ENCODE results near the gene PACRG. TPM values are rescaled to one million over a fixed set of nuclear protein-coding genes. Genes with fewer than 3 reads are reported as not detected.

Gene PACRG
- total RNA-seq, 2 experiments from 2014 or later, result 0.66 to 0.81 TPM

- Mint-ChIP-seq H3K27ac (no peak overlapping the region), H3K36me3 (ENCODE audit: low read depth) (no peaks in the 10 kb centered on the region), H3K4me3 (no peak overlapping the region), H3K27me3 (no peaks in the 10 kb centered on the region), H3K9me3 (no peaks in the 10 kb centered on the region), H3K4me1 (ENCODE audit: low read depth) (no peaks in the 10 kb centered on the region)
- Histone ChIP-seq H3K9me3 (ENCODE audit: control insufficient read depth in 1 of 2, insufficient read depth in 1 of 2, low read length in 2 of 2) (peaks cover 0 to 1% of the 10 kb centered on the region in 2 experiments), H3K36me3 (ENCODE audit: insufficient read depth, low read length) (no peaks in the 10 kb centered on the region), H3K27me3 (ENCODE audit: control insufficient read depth in 1 of 2, insufficient read depth in 2 of 2, low read length in 2 of 2) (peaks cover 0 to 2% of the 10 kb centered on the region in 2 experiments), H3K4me1 (ENCODE audit: insufficient read depth, low read length) (no peaks in the 10 kb centered on the region), H3K27ac (ENCODE audit: low read depth in 1 of 2, low read length in 2 of 2) (no peak overlapping the region), H3K4me3 (ENCODE audit: low read length) (no peak overlapping the region)
- POLR2A ChIA-PET, result no interaction called here
- intact Hi-C loops (cut with DNase I, micrococcal nuclease), result no loop called here
- no peak for TF ChIP-seq CTCF (IDR thresholded peaks at IDR 0.05)
- ATAC-seq (ENCODE audit: poor library complexity), result no peak
- CTCF ChIA-PET, result no interaction called here
- DNase-seq, result no peak
Observed at GRCh38 chr6:163192591-163192990, 464.8 kb downstream of the PACRG start.

GRCh38 chr6:163193326-163193725, 465.6 kb downstream of the PACRG start:
- Histone ChIP-seq H3K27ac (ENCODE audit: low read depth in 1 of 2, low read length in 2 of 2) (no peak overlapping the region), H3K27me3 (ENCODE audit: control insufficient read depth in 1 of 2, insufficient read depth in 2 of 2, low read length in 2 of 2) (peaks cover 0 to 2% of the 10 kb centered on the region in 2 experiments), H3K4me1 (ENCODE audit: insufficient read depth, low read length) (no peaks in the 10 kb centered on the region), H3K36me3 (ENCODE audit: insufficient read depth, low read length) (no peaks in the 10 kb centered on the region), H3K4me3 (ENCODE audit: low read length) (no peak overlapping the region), H3K9me3 (ENCODE audit: control insufficient read depth in 1 of 2, insufficient read depth in 1 of 2, low read length in 2 of 2) (no peaks in the 10 kb centered on the region)
- H3K4me3 Mint-ChIP-seq, result no peak overlapping the region
- CTCF ChIA-PET, result no interaction called here
- H3K27me3 Mint-ChIP-seq, result no peaks in the 10 kb centered on the region
- POLR2A ChIA-PET, result no interaction called here
- intact Hi-C loops (cut with DNase I, micrococcal nuclease), result no loop called here
- no peaks in the 10 kb centered on the region for H3K36me3 Mint-ChIP-seq (ENCODE audit: low read depth)
- no peak overlapping the region for H3K27ac Mint-ChIP-seq
- H3K9me3 Mint-ChIP-seq, result no peaks in the 10 kb centered on the region
- no peaks in the 10 kb centered on the region for H3K4me1 Mint-ChIP-seq (ENCODE audit: low read depth)
- ATAC-seq (ENCODE audit: poor library complexity), result no peak
- no peak for DNase-seq
- TF ChIP-seq CTCF (IDR thresholded peaks at IDR 0.05), result no peak

- ATAC-seq (ENCODE audit: poor library complexity), result no peak
- CTCF ChIA-PET, result interaction anchor here (0.9 kb wide), 1 partner anchor 8 kb away, joined by 3 read pairs; no protein-coding TSS in a partner anchor
- Mint-ChIP-seq H3K27me3 (peaks cover 4% of the 10 kb centered on the region), H3K4me3 (no peak overlapping the region), H3K27ac (no peak overlapping the region), H3K36me3 (ENCODE audit: low read depth) (no peaks in the 10 kb centered on the region), H3K4me1 (ENCODE audit: low read depth) (no peaks in the 10 kb centered on the region), H3K9me3 (no peaks in the 10 kb centered on the region)
- no peaks in the 10 kb centered on the region for H3K9me3 ChIP-seq (ENCODE audit: control insufficient read depth in 1 of 2, insufficient read depth in 1 of 2, low read length in 2 of 2)
- TF ChIP-seq CTCF (IDR thresholded peaks at IDR 0.05), result no peak
- intact Hi-C loops (cut with DNase I, micrococcal nuclease), result no loop called here
- no peaks in the 10 kb centered on the region for H3K4me1 ChIP-seq (ENCODE audit: insufficient read depth, low read length)
- peaks cover 0 to 2% of the 10 kb centered on the region in 2 experiments for H3K27me3 ChIP-seq (ENCODE audit: control insufficient read depth in 1 of 2, insufficient read depth in 2 of 2, low read length in 2 of 2)
- no peak overlapping the region for H3K4me3 ChIP-seq (ENCODE audit: low read length)
- H3K27ac ChIP-seq (ENCODE audit: low read depth in 1 of 2, low read length in 2 of 2), result no peak overlapping the region
- H3K36me3 ChIP-seq (ENCODE audit: insufficient read depth, low read length), result no peaks in the 10 kb centered on the region
- DNase-seq, result no peak
- POLR2A ChIA-PET, result no interaction called here
Observed at GRCh38 chr6:163195721-163196691, 468.2 kb downstream of the PACRG start.
